Activated CD4-positive, alpha-beta T cell treated with anti-CD3 and anti-CD28 coated beads, Interleukin-2, amount 50 U/mL, for 4 hours (primary cell): ENCODE measurements around the gene LCK.

Experiments used
- DNase-seq, 2 experiments: peaks; one replicate each; pipeline ENCODE4 v3.0.0-alpha.2; 2020

Gene LCK

GRCh38 chr1:32250893-32251716, at the start of gene LCK:
Gene LCK, plus strand, starts transcription at chr1:32251265. Its CDS starts 23,065 bp downstream, at chr1:32274330.
- DNase-seq = peak; percentile 50 to 58

DNA sequence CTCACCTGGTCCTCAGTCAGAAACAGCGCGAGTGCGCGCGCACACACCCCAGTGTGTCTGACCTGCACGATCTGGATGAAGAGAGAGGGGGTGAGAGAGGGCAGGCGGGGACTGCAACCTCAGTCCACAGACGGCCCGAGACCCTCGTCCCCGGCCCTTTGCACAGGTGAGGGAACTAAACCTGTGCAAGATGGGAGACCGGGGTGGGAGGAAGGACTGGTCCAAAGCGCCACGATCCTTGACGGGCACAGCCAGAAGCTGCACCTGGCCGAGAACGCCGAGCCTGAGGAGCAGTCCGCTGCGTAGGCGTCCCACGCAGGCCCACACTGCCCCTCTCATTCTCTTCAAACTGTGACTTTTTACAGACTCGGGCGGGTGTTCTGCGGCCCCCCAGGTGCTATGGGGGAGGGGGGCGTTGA, 46.1 kb upstream of the LCK start:
- DNase-seq = no peak

DNA sequence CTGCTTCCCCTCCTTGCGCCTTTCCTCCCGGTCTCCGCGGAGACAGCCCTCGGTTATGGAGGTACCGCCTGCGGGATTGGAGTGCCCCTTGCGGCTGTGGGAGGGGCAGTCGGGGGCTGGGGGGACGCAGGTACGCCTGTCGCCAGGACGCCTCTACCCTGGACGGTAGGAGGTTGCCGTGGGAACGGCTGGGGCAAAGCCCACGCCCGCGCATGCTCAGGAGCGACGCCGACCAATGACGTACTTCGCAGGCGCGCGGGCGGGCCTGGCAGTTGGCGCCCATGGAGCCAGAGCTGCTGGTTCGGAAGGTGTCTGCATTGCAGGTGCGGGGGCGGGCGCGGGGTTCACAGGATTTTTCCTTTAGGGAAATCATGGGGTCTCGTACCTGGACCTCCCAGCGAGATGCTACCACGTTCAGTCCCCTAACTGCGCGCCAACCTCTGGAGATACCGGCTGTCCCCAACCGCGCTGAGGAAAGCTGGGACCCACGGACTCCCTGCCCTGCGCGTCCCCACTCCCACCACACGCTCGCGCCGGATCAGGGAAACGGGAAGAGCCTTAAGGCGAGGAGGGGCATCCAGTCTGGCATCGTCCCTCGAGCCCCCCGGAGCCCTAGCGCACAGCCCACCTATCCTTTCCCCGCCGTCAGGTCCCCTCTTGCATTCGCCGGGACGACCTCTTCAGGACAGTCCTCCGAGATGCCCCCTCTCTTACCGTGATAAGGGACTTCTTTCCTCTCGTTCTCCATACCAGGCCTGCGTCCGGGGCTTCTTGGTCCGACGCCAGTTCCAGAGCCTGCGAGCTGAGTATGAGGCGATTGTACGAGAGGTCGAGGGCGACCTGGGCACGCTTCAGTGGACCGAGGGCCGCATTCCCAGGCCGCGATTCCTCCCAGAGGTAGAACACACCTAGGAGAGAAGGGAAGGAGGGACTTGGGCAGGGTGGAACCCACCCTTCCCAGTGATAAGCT, 45.4 kb upstream of the LCK start, which contains the start of gene IQCC:
Gene IQCC (plus strand): TSS at position 271 of the 970 bp plus-strand sequence. CDS start 11 bp downstream, at position 282.
- peak; percentile 76 to 79 for DNase-seq

GRCh38 chr1:32208469-32208868, 42.6 kb upstream of the LCK start:
- no peak for DNase-seq

DNA sequence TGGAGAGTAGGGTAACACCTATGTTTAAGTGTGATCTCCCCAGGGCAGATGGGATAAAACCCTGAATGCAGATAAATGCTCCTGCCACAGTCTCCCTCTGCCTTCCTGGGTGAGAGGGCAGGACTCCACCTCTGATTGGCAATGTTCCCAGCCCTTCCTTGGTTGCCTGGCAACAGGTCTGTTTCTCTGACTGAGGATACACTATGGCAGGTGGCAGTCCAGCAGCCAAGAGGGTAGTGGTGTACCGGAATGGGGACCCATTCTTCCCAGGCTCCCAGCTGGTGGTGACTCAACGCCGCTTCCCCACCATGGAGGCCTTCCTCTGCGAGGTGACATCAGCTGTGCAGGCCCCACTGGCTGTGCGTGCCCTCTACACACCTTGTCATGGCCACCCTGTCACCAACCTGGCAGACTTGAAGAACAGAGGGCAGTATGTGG, 42.2 kb upstream of the LCK start, which contains the start of gene DCDC2B:
Gene DCDC2B (plus strand): TSS at position 199 of the 438 bp plus-strand sequence. CDS start 5 bp downstream, at position 204.
- no peak for DNase-seq

GRCh38 chr1:32215629-32216480, 35.2 kb upstream of the LCK start:
- DNase-seq = peak; percentile 53

DNA sequence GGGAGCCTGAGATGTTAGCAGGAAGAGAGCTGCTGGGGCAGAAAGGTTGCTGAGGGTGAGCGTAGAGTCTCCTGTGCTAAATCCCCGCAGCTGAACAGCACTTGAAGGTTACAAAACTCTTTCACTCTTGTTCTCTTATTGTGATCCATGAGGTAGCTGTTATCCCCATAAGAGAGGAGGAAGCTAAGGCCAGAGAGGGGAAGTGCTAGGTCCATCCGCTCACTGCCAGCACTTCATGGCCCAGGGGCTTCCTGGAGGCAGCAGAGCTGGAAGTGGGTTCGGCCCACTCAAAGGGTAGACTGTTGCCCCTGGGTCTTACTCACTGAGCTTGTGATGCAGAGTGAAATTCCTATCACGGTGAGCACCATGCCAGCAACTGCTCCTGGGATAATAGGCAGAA, 34.5 kb upstream of the LCK start:
- no peak for DNase-seq

- DNase-seq = no peak
Observed at GRCh38 chr1:32219022-32219421, 32.0 kb upstream of the LCK start.

GRCh38 chr1:32220746-32221580, 30.1 kb upstream of the LCK start:
- DNase-seq = no peak

GRCh38 chr1:32221581-32221979, 29.5 kb upstream of the LCK start:
- DNase-seq = no peak

- DNase-seq = peak; percentile 88 to 89
Observed at GRCh38 chr1:32221980-32222755, 28.9 kb upstream of the LCK start, which contains the start of the genes EIF3I and TMEM234. Gene EIF3I, plus strand, starts transcription at chr1:32222407. Its CDS starts 35 bp downstream, at chr1:32222442. Gene TMEM234, minus strand, starts transcription at chr1:32222353. Its CDS starts 31 bp downstream, at chr1:32222322.

DNA sequence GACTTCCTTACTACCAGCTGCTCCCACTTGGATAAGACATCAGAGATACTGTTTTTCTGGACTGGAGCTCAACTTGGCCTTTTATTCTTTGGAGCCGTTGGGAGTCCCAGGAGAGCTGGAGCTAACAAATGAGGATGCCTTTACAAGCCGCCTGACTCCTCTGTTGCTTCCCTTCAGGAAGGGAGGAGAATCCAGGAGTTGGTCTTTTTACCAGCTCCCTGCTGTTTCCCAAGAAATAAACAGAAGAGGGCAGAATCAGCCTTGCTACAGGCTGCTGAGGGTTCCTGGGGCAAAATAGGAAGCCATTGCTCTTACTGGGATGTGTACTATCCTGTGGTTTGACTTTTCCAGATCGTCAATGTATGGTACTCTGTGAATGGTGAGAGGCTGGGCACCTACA, 27.4 kb upstream of the LCK start:
- DNase-seq = no peak

GRCh38 chr1:32224285-32224684, 26.8 kb upstream of the LCK start:
- DNase-seq = no peak

DNA sequence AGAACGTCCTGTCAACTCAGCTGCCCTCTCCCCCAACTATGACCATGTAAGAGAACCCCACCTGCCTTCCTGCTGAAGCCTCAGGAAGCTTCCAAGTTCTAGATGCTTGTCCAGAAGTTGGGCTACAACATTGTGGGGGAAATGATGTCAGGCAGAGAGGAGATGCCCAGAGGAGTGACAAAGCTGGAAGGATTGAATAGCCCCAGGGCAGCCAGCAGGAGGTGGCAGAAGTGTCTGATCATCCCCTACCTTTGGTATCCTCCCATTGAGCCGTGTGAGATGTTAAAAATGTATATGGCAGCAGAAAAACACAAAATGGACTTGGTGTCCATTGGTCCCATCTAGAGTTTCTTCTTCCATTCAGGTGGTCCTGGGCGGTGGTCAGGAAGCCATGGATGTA, 22.3 kb upstream of the LCK start:
- DNase-seq = no peak

GRCh38 chr1:32231843-32232432, 19.1 kb upstream of the LCK start:
- no peak for DNase-seq

GRCh38 chr1:32232558-32233304, 18.3 kb upstream of the LCK start:
- no peak for DNase-seq

DNA sequence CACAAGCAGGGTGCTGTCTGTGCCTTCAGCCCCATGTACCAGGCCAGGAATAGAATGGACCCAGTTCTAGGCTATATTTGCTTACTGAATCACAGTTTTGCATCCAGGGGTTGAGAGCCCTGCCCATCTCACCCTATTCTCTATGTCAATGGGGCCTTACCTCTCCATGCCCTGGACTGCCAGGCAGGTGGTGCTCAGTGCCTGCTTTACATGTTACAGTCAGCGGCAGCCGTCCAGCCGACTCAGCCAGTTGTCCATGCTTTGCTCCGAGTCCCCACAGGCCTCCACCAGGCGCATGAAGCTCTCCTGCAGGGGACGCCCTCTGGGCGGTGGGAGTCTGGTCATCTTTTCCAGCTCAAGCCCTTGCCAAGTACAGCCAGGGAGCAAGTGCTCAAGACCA, 16.3 kb upstream of the LCK start:
- no peak for DNase-seq

GRCh38 chr1:32239337-32239736, 11.7 kb upstream of the LCK start:
- no peak for DNase-seq

GRCh38 chr1:32239790-32240139, 11.3 kb upstream of the LCK start:
- DNase-seq = no peak
